ENCODE results near the gene TEK.

GRCh38 chr9:27085456-27085855 is 23.6 kb upstream of the TEK start:
- TF ChIP-seq CTCF (IDR thresholded peaks at IDR 0.05; ENCODE audit: low read depth, low read length): no peak
- TF ChIP-seq EZH2phosphoT487 (IDR thresholded peaks at IDR 0.05; ENCODE audit: low read depth): no peak

Data from OCI-LY3 (cell line).